GM06990 (cell line): ENCODE data around the gene ZNF771.
A peak's percentile ranks its signal among the peaks of the same experiment; 100 is the strongest.

Experiments
- DNase-seq: peaks from one replicate; pipeline ENCODE4 v3.0.0-alpha.2; 2011; ENCODE audit not compliant: insufficient read length; ENCODE audit errors: extremely low read depth
- H3K27me3 ChIP-seq: replicated peaks from 2 replicates; pipeline ENCODE4 v1.6.0; 2011; ENCODE audit warnings: low read length; ENCODE audit not compliant: control insufficient read depth, insufficient read depth
- H3K36me3 ChIP-seq: 2 replicates; pipeline ENCODE4 v1.5.1; 2011; ENCODE audit warnings: low read length; ENCODE audit not compliant: control insufficient read depth, insufficient read depth
- H3K4me3 ChIP-seq: replicated peaks from 2 replicates; pipeline ENCODE4 v1.5.1; 2011; ENCODE audit warnings: low read depth, mild to moderate bottlenecking, control low read depth, low read length
- TF ChIP-seq, protein P1 (sequence below): IDR thresholded peaks from 2 replicates; pipeline ENCODE4 v1.5.1; 2011; ENCODE audit warnings: low read length, control low read depth, mild to moderate bottlenecking, inconsistent platforms; ENCODE audit not compliant: insufficient read depth, poor library complexity, severe bottlenecking

The ZNF771 gene

DNA sequence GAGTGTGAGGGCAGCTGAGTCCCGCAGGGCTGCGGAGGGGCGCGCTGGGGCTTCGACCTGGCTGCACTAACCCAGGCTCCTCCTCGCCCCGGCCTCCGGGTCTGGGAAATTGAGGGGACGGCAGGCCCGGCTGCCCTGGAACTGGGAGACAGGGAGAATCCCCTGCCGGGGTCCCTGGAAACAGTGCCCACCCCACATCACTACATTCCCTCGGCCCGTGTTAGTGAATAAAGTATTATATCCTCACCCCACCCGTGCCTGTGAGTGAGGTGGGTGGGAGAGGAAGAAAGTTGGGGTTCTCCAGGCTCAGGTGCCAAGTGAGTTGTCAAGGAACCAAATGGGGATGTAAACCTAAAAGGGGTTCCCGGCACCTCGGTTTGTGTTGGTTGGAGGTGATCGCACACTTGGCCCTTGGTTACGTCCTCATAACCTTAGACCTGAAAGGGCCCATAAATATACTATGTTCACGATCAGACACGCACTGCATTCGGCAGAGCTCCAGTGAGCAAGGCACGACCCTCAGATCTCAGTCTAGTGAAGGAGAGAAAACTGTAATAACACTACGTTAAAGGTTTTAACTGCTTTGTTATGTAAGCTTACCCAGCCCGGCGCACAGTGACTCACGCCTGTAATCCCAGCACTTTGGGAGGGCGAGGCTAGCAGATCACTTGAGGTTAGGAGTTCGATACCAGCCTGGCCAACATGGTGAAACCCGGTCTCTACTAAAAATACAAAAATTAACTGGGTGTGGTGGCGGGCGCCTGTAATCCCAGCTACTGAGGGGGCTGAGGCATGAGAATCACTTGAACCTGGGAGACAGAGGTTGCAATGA, 11.2 kb downstream of the ZNF771 start:
- no peaks in the 10 kb centered on the region for H3K27me3 ChIP-seq
- TF ChIP-seq, protein P1, sequence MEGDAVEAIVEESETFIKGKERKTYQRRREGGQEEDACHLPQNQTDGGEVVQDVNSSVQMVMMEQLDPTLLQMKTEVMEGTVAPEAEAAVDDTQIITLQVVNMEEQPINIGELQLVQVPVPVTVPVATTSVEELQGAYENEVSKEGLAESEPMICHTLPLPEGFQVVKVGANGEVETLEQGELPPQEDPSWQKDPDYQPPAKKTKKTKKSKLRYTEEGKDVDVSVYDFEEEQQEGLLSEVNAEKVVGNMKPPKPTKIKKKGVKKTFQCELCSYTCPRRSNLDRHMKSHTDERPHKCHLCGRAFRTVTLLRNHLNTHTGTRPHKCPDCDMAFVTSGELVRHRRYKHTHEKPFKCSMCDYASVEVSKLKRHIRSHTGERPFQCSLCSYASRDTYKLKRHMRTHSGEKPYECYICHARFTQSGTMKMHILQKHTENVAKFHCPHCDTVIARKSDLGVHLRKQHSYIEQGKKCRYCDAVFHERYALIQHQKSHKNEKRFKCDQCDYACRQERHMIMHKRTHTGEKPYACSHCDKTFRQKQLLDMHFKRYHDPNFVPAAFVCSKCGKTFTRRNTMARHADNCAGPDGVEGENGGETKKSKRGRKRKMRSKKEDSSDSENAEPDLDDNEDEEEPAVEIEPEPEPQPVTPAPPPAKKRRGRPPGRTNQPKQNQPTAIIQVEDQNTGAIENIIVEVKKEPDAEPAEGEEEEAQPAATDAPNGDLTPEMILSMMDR, result no peak
- H3K4me3 ChIP-seq, result peak overlapping the region; percentile 72
- H3K36me3 ChIP-seq, result peaks cover 2% of the 10 kb centered on the region
- DNase-seq, result no peak

- H3K36me3 ChIP-seq, result peaks cover 14% of the 10 kb centered on the region
- DNase-seq, result no peak
- H3K4me3 ChIP-seq, result no peak overlapping the region
- TF ChIP-seq, protein P1, result no peak
- no peaks in the 10 kb centered on the region for H3K27me3 ChIP-seq
Observed at GRCh38 chr16:30421010-30421409, 13.6 kb downstream of the ZNF771 start.

DNA sequence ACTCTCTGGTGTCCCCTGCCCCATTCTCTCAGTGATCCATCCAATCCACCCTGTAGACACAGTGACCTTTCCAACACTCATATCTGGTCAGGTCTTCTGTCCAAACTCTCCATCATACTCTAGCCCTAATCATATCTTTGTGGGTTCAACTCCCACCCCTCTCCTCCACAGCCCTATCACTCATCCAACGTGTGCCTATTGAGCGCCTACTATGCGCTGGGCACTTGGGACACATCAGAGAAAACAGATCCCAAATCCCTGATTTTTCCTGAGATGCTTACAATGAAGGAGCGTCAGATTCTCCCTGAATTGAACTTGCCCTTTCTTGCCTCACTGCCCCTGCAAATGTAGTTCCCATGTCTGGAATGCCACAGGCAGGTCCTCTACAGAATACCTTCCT, 20.6 kb downstream of the ZNF771 start:
- TF ChIP-seq, protein P1, result no peak
- Histone ChIP-seq H3K4me3 (no peak overlapping the region), H3K27me3 (no peaks in the 10 kb centered on the region), H3K36me3 (peaks cover 11% of the 10 kb centered on the region)
- DNase-seq, result no peak

DNA sequence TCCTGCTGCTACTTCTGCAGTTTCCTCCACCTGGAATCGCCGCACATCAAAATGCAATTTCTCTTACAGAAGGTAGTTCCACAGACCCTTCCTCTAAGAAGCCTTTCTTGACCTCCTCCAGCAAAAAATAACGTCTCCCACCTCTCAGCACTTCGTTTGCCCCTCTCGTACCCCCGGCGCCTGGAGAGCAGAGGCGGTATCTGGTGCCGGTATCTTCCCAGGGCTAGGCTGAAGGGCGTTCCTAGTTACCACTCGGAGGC, 21.9 kb downstream of the ZNF771 start:
- Histone ChIP-seq H3K36me3 (peaks cover 5% of the 10 kb centered on the region), H3K27me3 (no peaks in the 10 kb centered on the region), H3K4me3 (peak overlapping the region; percentile 81)
- no peak for DNase-seq
- TF ChIP-seq, protein P1, result no peak

DNA sequence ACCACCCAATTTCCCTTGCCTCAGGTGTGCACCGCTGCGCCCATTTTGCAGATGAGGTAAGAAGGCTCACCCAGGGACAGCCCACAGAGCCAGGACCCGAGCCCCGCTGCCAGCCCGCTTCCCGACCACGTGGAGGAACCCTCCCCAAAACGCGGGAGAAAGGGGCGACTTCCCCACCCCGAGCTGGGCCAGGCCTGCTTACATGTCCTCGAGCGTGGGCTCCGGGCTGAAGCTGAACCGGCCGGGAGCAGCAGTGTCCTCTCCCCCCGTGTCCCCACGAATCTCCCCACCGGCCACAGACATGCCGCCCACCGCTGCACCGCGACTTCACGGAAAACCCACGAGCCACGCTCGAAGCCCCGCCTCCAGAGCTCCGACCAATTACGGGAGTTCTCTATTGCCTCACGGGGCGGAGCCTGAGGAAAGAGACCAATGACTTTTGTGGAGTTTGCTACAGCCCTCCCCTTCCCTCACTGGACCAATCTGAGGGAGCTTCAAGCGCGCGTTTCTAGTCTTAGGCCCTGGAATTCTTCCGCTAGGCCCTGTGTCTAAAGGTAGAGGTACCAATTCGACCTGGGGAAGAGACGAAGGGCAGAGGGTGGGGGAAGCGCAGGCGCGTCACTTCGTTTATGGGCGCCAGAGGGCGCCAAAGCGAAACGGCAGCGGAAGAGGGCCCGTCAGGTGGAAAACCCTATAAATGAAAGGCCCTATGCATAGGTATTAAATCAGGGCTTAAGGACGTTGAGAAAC, 22.4 kb downstream of the ZNF771 start, which contains the start of gene DCTPP1:
TSS of gene DCTPP1 (minus strand) at position 353 of the 750 bp plus-strand sequence. CDS start at position 303, 50 bp downstream.
- peak within 1 kb of the TSS; percentile 81 for H3K4me3 ChIP-seq
- H3K27me3 ChIP-seq, result no peaks in the 10 kb centered on the region
- TF ChIP-seq, protein P1, result peak; percentile 84
- H3K36me3 ChIP-seq, result peaks cover 2% of the 10 kb centered on the region; the same call in 1 of the 2 replicates
- DNase-seq, result peak; percentile 93
